ENCODE data around the gene GOLGA6L26. TPM values are rescaled to one million over a fixed set of nuclear protein-coding genes. Genes with fewer than 3 reads are reported as not detected.
"Not testable (repeated sequence)": the region's sequence is repeated elsewhere in the genome, so short reads cannot be mapped to it uniquely, and the experiment has no call there.

Gene GOLGA6L26

DNA sequence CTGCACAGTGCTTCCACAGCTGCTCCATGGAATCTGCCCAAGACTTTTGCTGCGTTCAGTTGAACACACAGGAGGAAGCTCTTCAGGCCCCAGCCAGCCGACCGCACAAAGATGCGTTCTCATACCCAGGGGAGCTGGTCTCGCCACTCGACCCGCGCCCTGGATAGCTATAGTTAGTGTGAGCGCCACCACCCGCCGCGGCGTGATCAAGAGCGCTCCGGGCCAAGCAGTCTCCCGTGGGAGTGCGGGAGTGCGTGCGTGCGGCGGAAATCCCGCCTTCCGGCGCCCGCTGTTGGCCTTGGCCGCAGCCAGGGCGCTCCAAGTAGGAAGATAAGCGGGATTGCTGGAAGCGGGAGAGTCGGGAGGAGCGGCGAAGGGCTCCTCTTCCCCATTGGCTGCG, 30.8 kb downstream of the GOLGA6L26 start:
- H3K4me3 ChIP-seq (ENCODE audit: low read length); H3K27me3 ChIP-seq (ENCODE audit: insufficient read depth, low read length, poor library complexity); H3K23ac ChIP-seq (ENCODE audit: low read length); H3K4me2 ChIP-seq (ENCODE audit: low read length); H3K79me2 ChIP-seq (ENCODE audit: control insufficient read depth, insufficient read depth, low read length); H3K9ac ChIP-seq (ENCODE audit: low read length); H3K4me1 ChIP-seq (ENCODE audit: control insufficient read depth, low read depth, low read length); H3K27ac ChIP-seq (ENCODE audit: low read depth, low read length); H4K8ac ChIP-seq (ENCODE audit: low read depth, low read length); H3K18ac ChIP-seq (ENCODE audit: low read length); H2BK5ac ChIP-seq (ENCODE audit: low read length); H2BK15ac ChIP-seq (replicated peaks; ENCODE audit: low read depth); H3K79me1 ChIP-seq (ENCODE audit: low read length); DNase-seq; H3K56ac ChIP-seq (ENCODE audit: low read length); H3K36me3 ChIP-seq (ENCODE audit: control insufficient read depth, insufficient read depth, low read length); H3K4ac ChIP-seq (ENCODE audit: low read depth, low read length); H2AK5ac ChIP-seq (ENCODE audit: low read length); H4K5ac ChIP-seq (ENCODE audit: low read length); H2BK120ac ChIP-seq (ENCODE audit: low read depth, low read length): not testable (repeated sequence)
- WGBS (ENCODE audit: extremely low coverage, insufficient coverage, low lambda C conversion rate), result no CpG with 5 or more reads among the region's 33 CpGs

Small RNA genes lying within 50 kb of the gene (small RNA-seq; reads per million reads assigned to genes)
- not detected for gene RN7SL536P (ENCODE audit: insufficient read depth)
